WTC11 (cell line): ENCODE results near the gene TMTC1.

Experiments used
- ATF1 ChIP-seq: sonication (generic); formaldehyde crosslinking; IDR thresholded peaks from 2 replicates; pipeline ENCODE4 v1.8.1; 2023; ENCODE audit warnings: mild to moderate bottlenecking, moderate library complexity, missing genetic modification reagents
- E2F4 ChIP-seq: sonication (generic); formaldehyde crosslinking; IDR thresholded peaks from 2 replicates; pipeline ENCODE4 v1.8.1; 2022; ENCODE audit warnings: low read depth, mild to moderate bottlenecking, moderate library complexity, missing genetic modification reagents, borderline replicate concordance
- FOXP4 ChIP-seq: sonication (generic); formaldehyde crosslinking; IDR thresholded peaks from 2 replicates; pipeline ENCODE4 v1.8.0; 2022; ENCODE audit warnings: mild to moderate bottlenecking, missing genetic modification reagents
- JUN ChIP-seq: sonication (generic); formaldehyde crosslinking; IDR thresholded peaks from 2 replicates; pipeline ENCODE4 v1.8.0; 2023; ENCODE audit warnings: mild to moderate bottlenecking, missing genetic modification reagents
- MAX ChIP-seq: sonication (generic); formaldehyde crosslinking; IDR thresholded peaks from 2 replicates; pipeline ENCODE4 v1.8.0; 2022; ENCODE audit warnings: mild to moderate bottlenecking, missing genetic modification reagents
- NFYB ChIP-seq: sonication (generic); formaldehyde crosslinking; conservative IDR thresholded peaks from 2 replicates; pipeline ENCODE4 v1.8.0; 2022; ENCODE audit warnings: low read depth, missing genetic modification reagents
- PRDM15 ChIP-seq: sonication (generic); formaldehyde crosslinking; IDR thresholded peaks from 2 replicates; pipeline ENCODE4 v1.8.0; 2022; ENCODE audit warnings: missing genetic modification reagents
- TF ChIP-seq, protein P1 (sequence below): fragments of 200-600 bp; IDR thresholded peaks from 2 replicates; pipeline ENCODE4 v1.8.0; 2022; ENCODE audit warnings: antibody characterized with exemption

DNA sequence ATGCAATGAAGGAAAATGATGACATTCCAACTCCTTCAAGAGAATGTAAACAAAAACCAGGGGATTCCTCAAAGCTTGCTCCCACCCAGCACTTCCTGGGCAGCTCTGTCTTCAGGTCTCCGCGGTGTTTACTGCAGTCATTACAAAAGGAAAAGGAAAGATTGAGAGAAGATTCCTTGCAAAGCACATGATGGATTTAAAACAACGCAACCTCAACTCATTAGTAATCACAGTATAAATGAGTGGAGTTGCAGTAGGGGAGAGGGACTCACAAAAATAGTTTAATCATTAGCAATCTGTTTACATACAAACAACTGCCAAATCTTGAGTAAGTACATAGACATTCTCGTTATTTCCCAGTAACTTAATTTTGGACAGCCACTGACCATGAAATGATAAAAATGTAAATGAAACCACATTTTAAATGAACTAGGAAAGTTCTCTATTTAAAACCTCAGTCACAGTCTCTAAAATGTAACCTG, 236.6 kb downstream of the TMTC1 start:
- TF ChIP-seq, protein P1, sequence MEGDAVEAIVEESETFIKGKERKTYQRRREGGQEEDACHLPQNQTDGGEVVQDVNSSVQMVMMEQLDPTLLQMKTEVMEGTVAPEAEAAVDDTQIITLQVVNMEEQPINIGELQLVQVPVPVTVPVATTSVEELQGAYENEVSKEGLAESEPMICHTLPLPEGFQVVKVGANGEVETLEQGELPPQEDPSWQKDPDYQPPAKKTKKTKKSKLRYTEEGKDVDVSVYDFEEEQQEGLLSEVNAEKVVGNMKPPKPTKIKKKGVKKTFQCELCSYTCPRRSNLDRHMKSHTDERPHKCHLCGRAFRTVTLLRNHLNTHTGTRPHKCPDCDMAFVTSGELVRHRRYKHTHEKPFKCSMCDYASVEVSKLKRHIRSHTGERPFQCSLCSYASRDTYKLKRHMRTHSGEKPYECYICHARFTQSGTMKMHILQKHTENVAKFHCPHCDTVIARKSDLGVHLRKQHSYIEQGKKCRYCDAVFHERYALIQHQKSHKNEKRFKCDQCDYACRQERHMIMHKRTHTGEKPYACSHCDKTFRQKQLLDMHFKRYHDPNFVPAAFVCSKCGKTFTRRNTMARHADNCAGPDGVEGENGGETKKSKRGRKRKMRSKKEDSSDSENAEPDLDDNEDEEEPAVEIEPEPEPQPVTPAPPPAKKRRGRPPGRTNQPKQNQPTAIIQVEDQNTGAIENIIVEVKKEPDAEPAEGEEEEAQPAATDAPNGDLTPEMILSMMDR: no peak
- TF ChIP-seq MAX (CRISPR knock-in tag) (no peak), FOXP4 (no peak), NFYB (CRISPR knock-in tag) (no peak), JUN (CRISPR knock-in tag) (no peak), PRDM15 (CRISPR knock-in tag) (no peak), ATF1 (CRISPR knock-in tag) (no peak), E2F4 (CRISPR knock-in tag) (no peak)
